IMR-90 (cell line): Measurements from ENCODE around the gene MAGI3.

Source experiments
- CEBPB ChIP-seq: IDR thresholded peaks from 2 replicates; pipeline ENCODE4 v1.6.1; 2012; ENCODE audit warnings: low read depth, low read length, improper control_type of control experiment
- CHD1 ChIP-seq: IDR thresholded peaks from 2 replicates; pipeline ENCODE4 v1.6.1; 2012; ENCODE audit warnings: low read depth, low read length, improper control_type of control experiment
- CTCF ChIP-seq: conservative IDR thresholded peaks from 2 replicates; pipeline ENCODE4 v1.5.1; 2012; ENCODE audit warnings: mild to moderate bottlenecking, low read depth, low read length, improper control_type of control experiment
- MAFK ChIP-seq: IDR thresholded peaks from 2 replicates; pipeline ENCODE4 v1.6.1; 2012; ENCODE audit warnings: low read depth, low read length, improper control_type of control experiment
- POLR2A ChIP-seq: IDR thresholded peaks from 2 replicates; pipeline ENCODE4 v1.6.1; 2012; ENCODE audit warnings: mild to moderate bottlenecking, low read depth, low read length
- RAD21 ChIP-seq: IDR thresholded peaks from 2 replicates; pipeline ENCODE4 v1.6.1; 2012; ENCODE audit warnings: low read length, improper control_type of control experiment
- RFX5 ChIP-seq: IDR thresholded peaks from 2 replicates; pipeline ENCODE4 v1.8.0; 2012; ENCODE audit warnings: low read depth, mild to moderate bottlenecking, low read length, moderate library complexity

- TF ChIP-seq POLR2A (no peak), CTCF (no peak), MAFK (no peak), RFX5 (no peak), RAD21 (no peak), CEBPB (no peak), CHD1 (no peak)
Observed at GRCh38 chr1:113517983-113518382, 127.7 kb downstream of the MAGI3 start.
